Vagina (tissue), 2 donors: ENCODE data around the gene CISD2.
"Not testable (repeated sequence)": the region's sequence is repeated elsewhere in the genome, so short reads cannot be mapped to it uniquely, and the experiment has no call there.

Experiments
- CTCF ChIP-seq, 3 experiments: fragments of 450-650 bp in 2 of 3; fragments of 200-600 bp in 1 of 3; sonication (generic) in 1 of 3; IDR thresholded peaks; one replicate each; pipeline ENCODE4 v1.5.1; 2017 to 2019; ENCODE audit warnings: antibody characterized with exemption in 3 of 3, mild to moderate bottlenecking in 2 of 3, moderate library complexity in 2 of 3
- POLR2AphosphoS5 ChIP-seq, 2 donors: sonication (generic); formaldehyde crosslinking; IDR thresholded peaks; one replicate each; pipeline ENCODE4 v1.9.0; 2017; ENCODE audit warnings: antibody characterized with exemption in 2 of 2, mild to moderate bottlenecking in 2 of 2, low read depth in 1 of 2; ENCODE audit not compliant: insufficient read depth in 1 of 2

GRCh38 chr4:102877477-102878106 is 8.8 kb downstream of the CISD2 start:
- not testable (repeated sequence) for TF ChIP-seq CTCF (IDR thresholded peaks at IDR 0.05); POLR2AphosphoS5 (IDR thresholded peaks at IDR 0.05; ENCODE audit: insufficient read depth in 1 of 2, low read depth in 1 of 2)
